Embryonic facial prominence (tissue), 1 donor: ENCODE data around the gene TMEM72.

ENCODE experiments used
- DNase-seq: peaks from one replicate; pipeline ENCODE4 v3.0.0-alpha.2; 2016; ENCODE audit errors: extremely low spot score

TMEM72 gene

DNA sequence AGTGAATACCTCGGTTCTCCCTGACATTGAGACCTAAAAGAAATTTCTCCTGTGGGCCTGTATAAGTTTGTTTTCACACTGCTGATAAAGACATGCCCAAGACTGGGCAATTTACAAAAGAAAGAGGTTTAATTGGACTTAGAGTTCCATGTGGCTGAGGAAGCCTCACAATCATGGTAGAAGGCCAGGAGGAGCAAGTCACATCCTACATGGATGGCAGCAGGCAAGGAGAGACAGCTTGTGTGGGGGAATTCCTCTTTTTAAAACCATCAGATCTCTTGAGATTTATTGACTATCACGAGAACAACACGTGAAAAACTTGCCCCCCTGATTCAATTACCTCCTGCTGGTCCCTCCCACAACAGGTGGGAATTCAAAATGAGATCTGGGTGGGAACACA, 6.7 kb downstream of the TMEM72 start:
- no peak for DNase-seq

DNA sequence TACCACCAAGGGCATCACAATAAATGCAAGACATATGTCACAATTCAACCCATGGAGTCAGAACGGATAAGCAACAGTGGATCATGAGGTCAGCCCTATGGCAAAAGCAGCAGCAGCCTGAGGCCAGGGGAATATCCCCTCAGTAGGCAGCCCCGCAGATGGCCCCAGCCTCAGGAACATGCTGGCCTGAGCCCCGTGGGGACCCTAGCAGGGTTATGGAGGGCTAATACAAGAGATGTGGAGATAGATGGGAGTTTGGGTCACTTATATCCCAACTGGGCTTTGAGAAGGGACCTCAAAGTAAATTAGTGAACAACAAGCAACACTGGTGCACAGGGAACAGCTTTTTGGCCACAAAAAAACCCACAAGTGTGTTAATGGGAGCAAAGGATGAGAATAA, 9.1 kb downstream of the TMEM72 start:
- DNase-seq: no peak

DNA sequence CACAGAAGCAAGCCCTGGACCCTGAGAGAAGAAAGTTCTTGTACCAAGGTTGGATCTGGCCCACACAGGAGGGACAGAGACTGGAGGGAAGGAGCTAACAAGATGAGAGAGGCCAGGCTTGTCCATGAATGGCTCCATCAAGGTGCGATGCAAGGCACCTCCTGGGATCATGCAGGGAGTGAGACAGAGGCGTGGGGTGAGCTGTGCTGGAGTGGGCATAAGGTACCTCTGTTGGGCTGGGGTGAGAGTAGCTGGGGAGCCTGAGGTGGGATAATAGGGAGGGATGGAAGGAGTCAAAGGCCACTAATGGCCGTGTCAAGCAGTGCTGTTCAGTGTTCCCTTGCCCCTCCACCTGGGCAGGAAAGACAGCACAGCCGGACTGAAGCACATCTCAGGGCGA, 9.9 kb downstream of the TMEM72 start:
- no peak for DNase-seq

DNA sequence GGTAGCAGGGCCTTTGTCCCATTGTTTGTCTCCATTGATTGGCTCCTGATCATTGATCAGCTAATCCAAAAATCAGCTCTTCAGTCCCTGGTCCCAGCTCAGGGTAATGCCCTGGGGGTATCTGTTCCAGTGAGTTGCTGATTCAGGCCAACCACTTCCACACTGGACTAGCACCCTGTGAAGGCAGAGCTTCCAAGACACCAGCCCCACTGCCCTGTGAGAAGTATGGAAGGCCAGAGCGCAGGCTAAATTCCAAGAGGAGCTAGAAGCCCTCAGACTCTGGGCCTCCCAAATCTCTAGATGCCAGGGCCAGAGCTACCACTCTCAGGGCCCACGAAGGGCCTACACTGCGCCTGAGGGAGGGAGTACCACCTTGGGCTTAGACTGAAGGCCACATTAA, 10.4 kb downstream of the TMEM72 start:
- no peak for DNase-seq

DNA sequence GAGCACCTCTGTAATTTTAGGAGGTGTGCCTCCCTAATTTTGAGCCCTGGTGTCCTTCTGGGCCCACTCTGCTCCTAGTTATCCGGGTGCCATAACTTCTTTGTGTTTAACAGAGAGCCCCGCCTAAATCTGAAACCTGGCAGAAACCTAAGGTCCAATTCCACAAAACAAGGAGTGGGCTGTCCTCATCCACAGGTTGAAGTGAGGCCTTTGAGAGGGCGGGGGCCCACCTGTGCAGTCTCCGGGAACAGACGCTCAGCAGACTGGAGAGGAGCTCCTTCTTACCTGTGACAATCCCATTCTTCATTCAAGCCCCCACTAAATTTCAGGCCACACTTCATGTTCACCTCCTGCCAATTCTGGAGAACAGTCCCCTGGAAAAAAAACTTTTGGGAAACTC, 10.9 kb downstream of the TMEM72 start:
- no peak for DNase-seq

DNA sequence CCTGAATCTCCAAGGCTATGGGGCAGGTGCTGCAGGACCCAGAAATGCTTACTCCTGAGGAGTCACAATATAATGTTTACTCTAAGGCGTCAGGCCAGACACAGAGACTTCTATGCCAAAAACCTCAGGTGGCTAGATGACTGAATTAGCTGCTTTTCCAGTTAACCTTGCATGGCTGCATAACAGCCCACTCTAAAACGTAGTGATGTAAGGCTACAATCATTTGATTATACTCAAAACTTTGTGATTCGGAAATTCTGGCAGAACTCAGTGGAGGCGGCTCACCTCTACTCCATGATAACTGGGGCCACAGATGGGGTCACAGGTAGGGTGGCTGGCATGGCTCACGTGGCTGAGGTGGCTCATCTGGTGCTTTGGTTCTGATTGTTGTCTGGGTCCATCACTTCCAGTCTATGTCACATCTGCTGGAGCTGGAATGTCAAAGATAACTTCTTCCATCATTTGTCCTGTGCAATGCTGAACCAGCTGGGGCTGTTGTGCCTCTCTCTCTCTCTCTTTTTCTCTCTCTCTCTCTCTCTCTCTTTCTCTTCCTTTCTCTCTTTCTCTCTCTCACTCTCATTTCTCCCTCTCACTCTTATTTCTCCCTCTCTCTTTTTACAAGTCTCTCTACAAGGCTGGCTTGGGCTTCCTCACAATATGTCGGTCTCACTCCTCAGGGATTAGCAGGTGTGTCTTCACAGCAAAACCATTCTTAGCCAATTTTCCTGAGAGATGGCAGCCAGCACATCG, 11.8 kb downstream of the TMEM72 start:
- DNase-seq: no peak

DNA sequence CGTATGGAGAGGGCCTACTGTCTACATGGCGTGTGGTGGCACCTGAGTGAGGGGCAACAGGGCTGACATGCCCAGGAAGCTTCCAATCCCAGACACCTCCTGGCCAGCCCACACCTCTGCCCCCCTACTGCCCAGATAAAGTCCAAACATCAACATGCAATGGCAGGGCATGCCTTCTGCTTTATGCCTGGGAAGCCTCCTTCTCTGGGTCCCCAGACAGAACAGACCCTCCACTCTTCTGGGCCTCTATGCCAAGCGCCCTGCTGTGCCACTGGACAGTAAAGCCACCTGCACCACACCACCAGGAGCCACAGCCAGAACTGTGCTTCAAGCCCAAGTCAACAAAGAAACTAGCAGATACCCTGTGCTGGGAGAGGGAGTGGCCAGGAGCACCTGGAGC, 12.5 kb downstream of the TMEM72 start:
- no peak for DNase-seq

DNA sequence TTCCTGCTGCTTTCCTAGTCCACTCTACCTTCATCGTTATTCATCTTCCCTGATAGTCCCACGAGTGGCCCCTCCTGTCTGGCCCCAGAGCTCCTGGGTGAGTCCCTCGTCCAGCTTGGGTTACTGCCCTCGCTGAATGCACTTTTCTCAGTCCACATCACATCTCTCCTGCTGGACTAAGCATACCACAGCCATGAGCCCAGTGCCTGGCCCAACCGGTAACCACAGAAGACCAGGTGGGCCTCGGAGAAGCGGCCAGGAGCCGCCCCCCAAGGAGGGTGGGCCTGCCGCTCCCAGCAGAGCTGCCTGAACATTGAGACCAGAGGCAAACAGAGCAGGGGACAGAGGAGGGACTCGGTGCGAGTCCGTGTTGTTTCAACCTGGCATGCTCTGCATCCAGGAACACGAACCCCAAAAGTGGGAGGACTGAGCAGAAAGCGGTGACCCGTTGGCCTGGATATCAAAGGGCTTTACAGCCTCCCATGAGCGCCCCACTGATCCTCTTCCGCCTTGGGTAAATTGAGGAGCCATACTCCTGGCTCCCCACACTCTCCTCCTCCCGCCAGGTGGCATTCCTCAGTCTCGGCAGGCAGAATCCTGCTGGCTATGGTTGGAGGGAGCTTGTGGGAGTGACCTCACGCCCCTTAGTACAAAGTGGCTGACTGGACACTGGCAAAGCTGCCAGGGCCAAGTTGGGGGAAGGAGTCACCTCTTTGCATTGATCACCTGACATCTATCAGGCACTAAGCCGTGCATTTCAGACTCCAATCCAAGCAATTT, 13.3 kb downstream of the TMEM72 start:
- no peak for DNase-seq

DNA sequence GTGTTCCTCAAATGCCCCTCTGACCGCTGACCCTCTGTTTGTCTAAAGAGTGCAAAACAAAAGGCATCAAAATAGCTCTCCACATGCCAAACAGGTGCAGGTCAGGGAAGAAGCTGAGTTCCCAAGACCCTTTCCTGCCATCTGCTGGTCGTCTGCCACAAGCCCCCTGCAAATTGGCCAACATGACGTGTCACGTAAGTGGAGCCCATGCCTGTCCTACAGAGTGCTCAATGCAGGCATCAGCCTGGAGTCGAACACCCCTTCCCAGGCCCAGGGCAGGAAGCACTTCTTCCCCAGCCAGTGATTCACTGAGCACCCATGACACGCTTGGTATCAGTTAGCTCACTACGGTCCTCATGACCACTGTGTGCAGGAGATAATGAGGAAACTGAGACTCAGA, 14.1 kb downstream of the TMEM72 start:
- DNase-seq: no peak

DNA sequence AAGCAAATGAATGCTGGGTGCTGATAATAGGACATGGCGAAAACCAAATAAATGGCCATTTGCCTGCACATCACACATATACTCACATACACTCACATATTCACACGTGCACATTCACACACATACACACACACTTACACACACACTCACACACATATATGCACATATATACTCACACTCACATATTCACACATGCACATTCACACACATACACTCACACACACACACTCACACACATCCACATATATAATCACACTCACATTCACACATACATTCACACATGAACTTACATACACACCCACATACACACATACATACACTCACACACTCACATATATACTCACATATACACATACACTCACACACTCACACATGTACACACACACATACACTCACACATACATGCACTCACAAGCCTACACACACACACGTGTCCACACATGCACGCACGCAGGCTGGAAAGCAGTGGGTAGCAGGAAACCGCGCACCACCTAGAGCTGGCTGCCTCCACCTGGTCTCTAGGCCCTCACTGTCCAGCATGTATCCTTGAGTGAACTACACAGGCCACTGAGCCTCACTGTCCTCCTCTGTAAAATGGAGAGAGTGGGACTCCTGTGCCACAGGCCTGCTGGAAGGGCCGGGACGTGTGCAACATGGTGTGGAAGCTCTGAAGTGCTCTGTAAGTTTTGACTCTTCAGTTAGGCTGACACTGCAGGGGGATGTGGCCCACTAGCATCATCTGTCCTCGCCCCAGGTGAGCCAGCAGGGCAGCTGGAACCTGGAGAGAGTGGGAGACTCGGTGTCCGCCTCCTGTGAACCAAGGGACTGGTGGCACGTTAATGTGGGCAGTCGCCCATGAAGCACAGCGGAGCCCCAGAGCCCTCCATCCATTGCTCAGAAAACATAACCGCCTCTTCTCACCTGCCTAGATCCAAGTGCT, 14.9 kb downstream of the TMEM72 start:
- no peak for DNase-seq

DNA sequence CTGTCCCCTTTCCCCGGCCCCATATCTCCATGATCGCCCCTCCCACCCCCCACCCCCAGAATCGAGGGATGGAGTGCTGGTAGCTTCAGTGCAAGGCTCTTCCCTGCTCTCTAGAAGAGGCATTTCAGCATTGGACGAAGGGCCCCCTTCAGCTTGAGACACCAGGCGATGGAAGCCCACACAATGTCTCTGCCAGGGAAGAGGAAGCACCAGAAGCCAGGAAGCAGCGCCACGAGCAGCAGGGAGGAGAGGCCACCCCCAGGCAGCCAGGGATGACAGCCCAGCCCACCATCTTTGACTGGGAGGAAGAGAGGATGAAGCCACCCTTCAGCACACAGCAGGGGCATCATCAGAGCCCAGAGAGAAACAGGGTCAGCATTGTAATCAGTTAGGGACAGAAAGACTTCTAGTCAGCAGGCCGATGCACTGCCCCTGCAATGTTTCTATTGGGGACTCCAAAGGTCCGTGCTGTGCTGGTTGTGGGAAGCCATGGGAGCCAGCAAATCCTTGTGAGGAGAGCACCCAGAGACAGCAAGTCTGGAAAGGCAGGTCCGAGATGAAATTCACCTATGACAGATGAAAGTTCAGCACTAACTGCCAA, 15.7 kb downstream of the TMEM72 start:
- DNase-seq: no peak

DNA sequence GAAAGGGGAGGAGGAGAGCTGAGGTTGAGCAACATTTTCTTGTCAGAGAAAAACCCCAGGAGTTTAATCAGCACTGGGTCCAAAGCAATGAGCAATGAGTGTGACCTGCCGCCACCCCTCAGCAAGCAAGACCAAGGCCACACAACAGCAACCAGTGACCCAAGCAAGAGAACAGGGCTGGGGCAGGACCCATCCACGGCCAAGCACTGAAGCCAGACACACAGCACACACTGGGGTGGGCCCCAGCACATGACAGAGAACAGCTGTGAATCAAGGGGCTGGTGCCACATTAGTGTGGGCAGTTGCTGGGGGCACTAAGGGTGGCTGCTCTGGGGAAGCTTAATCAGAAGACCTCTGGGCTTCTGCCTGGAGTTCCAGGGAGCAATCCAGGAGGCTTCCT, 16.2 kb downstream of the TMEM72 start:
- DNase-seq: no peak

DNA sequence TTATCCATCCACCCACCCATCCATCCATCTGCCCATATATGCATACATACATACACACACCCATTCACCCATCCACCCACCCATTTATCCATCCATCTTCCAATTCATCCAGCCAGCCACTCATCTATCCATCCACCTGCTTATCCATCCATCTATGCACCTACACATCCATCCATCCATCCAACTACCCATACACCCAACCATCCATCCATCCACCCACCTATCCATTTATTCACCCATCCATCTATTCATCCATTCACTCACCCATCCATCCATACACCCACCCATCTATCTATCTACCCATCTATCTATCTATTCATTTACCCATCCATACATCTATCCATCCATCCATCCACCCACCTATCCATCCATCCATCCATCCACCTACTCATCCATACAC, 17.3 kb downstream of the TMEM72 start:
- no peak for DNase-seq

DNA sequence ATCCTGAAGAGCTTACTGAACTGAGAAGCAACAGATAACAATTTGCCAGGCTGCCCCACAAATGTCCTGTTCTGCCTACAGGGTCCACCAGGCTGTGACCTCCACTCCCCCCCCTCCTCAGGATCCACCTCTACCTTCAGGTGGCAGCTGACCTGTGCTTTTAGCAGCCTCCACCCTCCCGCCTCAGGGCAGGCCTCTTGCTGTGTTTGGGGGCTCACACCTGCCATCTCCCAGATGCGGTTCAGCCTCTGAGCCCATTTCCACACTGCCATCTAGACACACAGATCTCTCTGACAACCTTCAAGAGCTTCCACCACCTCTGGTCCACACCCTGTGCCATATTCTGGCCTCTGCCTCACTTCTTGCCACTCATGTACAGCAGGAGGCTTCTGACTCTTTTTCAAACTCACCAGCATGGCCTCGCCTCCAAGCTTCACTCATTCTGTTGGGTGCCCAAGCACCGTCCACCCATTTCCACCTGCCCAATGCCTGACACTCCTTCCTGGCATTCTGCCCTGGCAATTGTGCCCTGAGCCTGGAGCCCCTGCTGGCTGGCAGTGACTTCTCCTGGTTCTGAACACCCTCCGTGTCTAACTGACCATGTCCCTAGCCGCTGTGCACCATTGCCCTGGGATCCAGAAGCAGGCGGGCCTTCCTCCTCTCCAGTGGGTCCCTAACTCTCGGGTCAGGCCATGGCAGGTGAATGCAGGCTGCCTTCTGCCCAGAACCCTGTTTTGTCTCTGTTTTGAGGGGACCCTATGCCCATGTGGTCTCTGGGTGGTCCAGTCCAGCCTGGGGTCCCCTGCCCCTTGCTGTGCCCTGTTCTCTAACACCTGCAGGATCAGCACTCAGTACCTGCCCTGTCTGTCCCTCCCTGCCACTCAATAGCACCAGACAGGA, 18.5 kb downstream of the TMEM72 start:
- DNase-seq: no peak

DNA sequence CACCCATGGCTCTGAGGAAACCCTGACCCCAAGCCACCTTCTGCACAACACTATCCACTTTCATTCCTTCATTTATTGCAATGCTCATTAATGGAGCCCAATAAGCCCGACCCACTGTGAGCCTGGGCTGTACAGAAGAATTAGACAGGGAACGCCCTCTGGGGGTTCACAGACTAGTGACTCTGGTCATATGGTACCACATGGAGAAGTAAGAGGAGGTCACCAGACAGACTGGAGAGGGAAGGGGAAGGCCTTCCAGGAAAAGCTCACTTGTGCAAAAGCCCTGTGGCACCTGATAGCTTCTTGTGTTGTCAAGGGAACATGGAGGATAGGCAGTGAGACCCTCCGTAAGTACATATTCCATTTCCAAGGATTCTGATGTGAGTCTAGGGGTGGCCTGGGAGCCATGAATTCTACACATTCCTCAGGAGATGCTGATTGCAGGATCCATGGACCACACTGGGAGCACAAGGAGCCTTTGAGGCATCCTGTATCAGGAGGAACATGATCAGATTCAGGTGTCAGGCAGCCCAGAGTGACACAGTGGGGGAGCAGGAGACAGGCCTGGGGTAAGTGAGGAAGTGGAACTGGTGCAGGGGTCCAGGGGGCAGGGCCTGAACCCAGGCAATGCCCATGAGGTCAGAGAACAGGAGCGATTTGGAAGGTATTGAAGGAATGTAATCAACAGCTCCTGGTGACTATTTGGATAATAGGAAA, 19.9 kb downstream of the TMEM72 start:
- DNase-seq: no peak

DNA sequence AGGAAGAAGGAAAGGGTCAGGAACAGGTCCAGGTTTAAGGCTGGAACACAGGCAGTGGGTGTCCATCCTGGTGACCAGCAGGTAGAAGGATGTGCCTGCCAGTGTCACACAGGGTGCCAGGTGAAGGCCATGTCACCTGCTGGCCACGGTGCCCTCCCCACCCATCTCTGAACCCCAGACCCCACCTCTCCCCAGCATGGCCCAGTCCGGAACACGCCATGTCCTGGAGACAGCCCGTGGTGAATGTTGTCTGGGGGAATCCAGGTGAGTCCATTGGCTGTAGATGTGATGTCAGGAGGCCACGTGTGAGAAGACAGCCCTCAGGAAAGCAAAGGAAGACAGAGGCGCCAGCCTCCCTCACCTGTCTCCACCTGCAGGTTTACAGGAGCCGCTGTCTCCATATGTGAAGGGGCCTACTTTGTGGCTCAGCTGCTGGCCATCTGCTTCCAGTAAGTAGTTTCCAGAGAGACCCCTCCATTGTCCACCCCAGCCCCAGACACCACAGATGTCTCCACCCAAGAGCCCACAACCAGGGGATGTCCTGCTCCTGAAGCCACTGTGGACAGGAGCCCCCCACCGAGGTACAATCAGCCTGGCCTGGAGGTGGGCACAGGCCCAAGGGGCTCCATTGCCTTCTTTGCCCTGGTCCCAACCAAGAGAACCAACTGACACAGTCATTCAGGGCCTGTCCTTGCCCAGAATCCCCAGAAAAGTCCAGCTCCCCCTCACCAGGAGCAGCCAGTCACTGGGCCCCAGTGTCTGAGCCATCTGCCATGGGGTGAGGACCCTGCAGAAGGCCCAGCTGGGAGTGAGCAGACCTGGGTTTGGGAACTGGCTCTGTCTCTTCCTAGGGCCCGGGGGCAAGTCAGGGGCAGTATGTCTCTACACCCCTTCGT, 20.7 kb downstream of the TMEM72 start:
- DNase-seq: no peak

DNA sequence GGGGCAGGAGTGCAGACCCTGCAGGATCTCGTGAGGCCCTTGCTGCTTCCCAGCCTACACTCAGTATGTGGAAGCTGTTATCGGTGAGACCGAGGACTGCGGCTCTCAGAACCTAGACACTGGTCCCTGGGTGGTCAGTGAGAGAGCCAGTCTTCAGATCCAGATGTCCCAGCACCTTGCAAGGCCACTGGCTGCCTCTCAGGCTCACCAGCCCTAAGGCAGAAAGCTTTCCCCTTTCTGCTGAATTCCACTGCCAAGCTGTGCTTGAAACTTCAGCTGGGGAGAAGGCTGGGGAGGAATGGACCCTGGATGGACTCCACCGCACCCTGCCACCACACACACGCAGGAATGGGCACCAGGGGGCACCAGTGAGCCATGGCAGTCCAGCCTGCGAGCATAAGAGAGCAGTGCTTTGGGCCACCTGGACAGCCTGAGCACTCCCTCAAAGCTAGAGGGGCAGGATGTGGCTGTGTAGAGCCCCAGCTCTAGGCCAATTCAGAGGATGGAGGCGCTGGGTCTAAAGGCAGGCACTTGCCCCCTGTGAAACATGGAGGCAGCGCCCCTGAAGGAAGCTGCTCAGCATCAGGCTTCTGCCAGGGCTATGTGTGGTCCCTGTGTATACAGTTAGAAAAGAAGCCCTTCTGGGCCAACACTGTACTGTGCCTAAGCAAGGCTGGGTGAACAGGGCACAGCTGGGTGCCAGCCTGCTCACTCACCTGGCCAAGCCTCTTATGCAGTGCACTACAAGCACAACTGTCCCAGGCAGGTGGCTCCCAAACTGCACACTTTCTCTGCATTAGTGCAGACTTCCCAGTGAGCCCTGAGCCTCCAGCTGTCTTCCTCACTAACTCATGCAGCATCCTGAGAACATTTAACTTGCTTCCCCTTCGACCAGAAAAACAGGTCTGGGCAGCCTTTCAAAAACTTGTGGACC, 21.6 kb downstream of the TMEM72 start:
- DNase-seq: no peak
